Measurements from ENCODE around the gene ZNRF3.
"Not testable (repeated sequence)": the region's sequence is repeated elsewhere in the genome, so short reads cannot be mapped to it uniquely, and the experiment has no call there.

ZNRF3 gene

GRCh38 chr22:28942801-28943500, 59.6 kb downstream of the ZNRF3 start:
- TF ChIP-seq CTCF (IDR thresholded peaks at IDR 0.05; ENCODE audit: insufficient read depth, low read length, missing control alignments) = no peak
- ChIA-PET POLR2A (no interaction called here), CTCF (interaction anchor here (0.8 to 1.9 kb wide), 4 partner anchors 30 to 342 kb away, joined by 3 to 5 read pairs (median 3); no protein-coding TSS in a partner anchor)
- no peak overlapping the region for H3K4me3 ChIP-seq (ENCODE audit: low read depth, low read length)
- no peak for DNase-seq (ENCODE audit: low read depth, low spot score)

GRCh38 chr22:28943501-28943879, 60.1 kb downstream of the ZNRF3 start:
- no peak overlapping the region for H3K4me3 ChIP-seq (ENCODE audit: low read depth, low read length)
- ChIA-PET CTCF (interaction anchor here (1.1 to 1.9 kb wide), 2 partner anchors 30 to 343 kb away, joined by 3 to 5 read pairs; no protein-coding TSS in a partner anchor), POLR2A (no interaction called here)
- no peak for TF ChIP-seq CTCF (IDR thresholded peaks at IDR 0.05; ENCODE audit: insufficient read depth, low read length, missing control alignments)
- DNase-seq (ENCODE audit: low read depth, low spot score) = no peak

- DNase-seq (ENCODE audit: low read depth, low spot score) = no peak
- POLR2A ChIA-PET = no interaction called here
- H3K4me3 ChIP-seq (ENCODE audit: low read depth, low read length) = no peak overlapping the region
- TF ChIP-seq CTCF (IDR thresholded peaks at IDR 0.05; ENCODE audit: insufficient read depth, low read length, missing control alignments) = no peak
- CTCF ChIA-PET = no interaction called here
Observed at GRCh38 chr22:28947125-28947524, 63.8 kb downstream of the ZNRF3 start.

GRCh38 chr22:28948424-28948823, 65.1 kb downstream of the ZNRF3 start:
- no peak for TF ChIP-seq CTCF (IDR thresholded peaks at IDR 0.05; ENCODE audit: insufficient read depth, low read length, missing control alignments)
- POLR2A ChIA-PET = no interaction called here
- CTCF ChIA-PET = no interaction called here

GRCh38 chr22:28948860-28949551, 65.6 kb downstream of the ZNRF3 start:
- H3K4me3 ChIP-seq (ENCODE audit: low read depth, low read length); POLR2A ChIA-PET; CTCF ChIA-PET; DNase-seq (ENCODE audit: low read depth, low spot score): not testable (repeated sequence)

More at GRCh38 chr22:28948424-28948823, 65.1 kb downstream of the ZNRF3 start:
- DNase-seq (ENCODE audit: low read depth, low spot score) = no peak
- no peak overlapping the region for H3K4me3 ChIP-seq (ENCODE audit: low read depth, low read length)

- DNase-seq (ENCODE audit: low read depth, low spot score) = no peak
- POLR2A ChIA-PET = no interaction called here
- no peak overlapping the region for H3K4me3 ChIP-seq (ENCODE audit: low read depth, low read length)
- CTCF ChIA-PET = no interaction called here
- TF ChIP-seq CTCF (IDR thresholded peaks at IDR 0.05; ENCODE audit: insufficient read depth, low read length, missing control alignments) = no peak
Observed at GRCh38 chr22:28949788-28950187, 66.4 kb downstream of the ZNRF3 start.
